GM18519 (cell line): Measurements from ENCODE around the gene TMEM158.

Experiments
- ATAC-seq: cut with Tn5 transposase; IDR thresholded peaks from one replicate; pipeline ENCODE4 v1.9.1; 2021; ENCODE audit warnings: mild to moderate bottlenecking, moderate library complexity; ENCODE audit not compliant: unreplicated experiment, low FRiP score

TMEM158 gene

DNA sequence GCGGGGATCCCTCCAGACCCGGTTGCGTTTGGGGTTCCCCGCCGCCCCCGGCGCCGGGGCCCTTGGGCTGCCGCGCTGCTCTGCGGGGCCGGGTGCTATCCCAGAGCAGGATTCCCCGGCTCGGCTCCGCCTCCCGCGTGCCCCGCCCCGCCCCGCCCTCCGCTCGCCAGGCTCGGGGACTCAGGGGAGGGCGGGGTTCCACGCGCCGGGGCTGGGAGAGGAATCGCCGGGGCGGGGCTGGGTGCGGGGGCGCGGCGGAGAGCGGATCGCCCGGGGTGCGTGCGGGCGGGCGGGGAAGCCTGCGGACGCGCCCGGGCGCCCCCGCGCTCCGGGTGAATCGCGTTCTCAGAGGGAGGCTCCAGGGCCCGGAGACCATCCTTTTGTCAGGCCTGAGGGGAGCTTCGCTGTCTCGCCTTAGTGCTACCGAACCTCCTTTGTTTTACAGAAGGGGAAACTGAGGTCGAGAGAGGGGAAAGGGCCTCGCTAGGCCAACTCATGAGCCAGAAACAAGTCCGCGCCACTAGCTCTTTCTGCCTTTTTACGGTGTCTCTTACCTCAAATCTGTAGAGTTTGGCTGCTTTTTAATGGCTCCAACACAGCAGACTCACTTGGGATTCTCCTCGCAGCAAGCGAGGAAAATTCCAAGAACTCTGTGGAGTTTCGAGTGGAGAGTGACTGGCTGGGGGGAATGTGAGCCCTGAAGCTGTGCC is at the start of gene TMEM158:
TMEM158 (minus strand) TSS at position 82 of the 710 bp plus-strand sequence. CDS start 260 bp downstream, outside the sequence.
- peak; percentile 40 for ATAC-seq

DNA sequence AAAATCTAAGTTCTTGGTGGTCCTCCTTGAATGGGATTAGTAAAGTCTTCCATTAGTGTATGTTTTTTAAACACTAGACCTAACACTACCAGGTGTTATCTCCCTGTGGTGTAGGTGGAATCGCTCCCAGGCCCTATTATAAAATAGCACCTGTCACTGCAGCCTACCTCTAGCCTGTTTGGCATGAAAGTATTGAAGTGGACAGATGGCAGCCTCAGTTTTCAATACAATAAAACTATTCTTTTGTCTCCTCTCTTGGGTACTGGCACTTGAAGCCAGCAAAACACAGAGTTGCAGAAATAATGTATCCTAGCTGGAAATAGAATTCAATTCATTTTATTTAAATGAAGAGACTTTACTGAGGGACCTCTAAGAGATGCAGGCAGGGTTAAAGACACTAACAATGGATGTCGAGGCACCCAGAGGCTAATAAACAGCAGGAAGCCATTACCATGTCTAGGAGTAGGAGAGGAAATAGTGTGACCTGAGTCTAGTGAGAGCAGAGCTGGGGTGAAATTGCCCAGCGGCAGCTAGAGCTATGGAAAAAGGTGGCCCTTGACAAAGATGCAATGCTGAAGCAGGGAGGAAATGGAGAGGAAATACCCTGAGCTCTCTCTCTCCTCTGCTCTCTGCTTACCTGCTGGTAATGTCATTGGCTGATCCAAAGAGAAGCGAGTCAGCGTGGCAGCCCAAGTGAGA is 49.1 kb upstream of the TMEM158 start:
- ATAC-seq: no peak

DNA sequence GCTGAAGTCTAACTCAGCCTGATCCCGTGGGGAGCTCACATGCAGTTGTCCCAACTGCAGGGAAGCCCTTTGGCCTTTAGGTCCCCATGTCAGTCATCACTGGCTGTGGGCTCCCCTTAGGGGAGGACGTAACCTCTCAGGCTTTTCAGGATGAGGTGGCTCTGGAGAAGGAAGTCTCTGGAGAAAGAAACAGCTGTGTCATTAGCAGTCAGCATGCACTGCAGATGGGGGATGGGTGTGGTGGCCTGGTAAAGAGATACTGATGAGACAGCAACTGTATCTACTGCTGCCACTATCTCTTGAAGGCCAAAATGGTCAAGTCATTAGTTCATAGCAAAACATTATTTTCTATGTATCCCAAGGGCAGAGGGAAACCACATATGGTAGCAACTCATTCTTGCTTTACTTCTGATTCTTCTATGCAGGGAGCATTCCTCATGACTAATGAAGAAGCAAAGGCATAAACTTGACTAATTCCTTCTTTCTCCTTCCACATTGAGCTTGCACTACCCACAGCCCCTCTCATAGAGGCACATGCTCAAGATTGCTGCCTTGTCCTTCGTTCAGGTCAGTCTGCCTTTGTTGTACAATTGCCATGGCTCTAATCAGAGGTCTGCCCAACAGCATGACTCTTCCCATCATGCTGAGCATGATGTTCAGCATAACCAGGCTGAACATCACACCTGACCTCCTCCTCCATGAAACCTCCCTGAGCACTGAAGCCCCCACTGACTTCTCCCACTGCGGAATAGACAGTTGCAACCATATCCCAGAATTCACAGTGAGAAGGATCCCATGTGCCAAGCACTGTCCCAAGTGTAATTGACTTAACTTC is 47.8 kb upstream of the TMEM158 start:
- no peak for ATAC-seq

DNA sequence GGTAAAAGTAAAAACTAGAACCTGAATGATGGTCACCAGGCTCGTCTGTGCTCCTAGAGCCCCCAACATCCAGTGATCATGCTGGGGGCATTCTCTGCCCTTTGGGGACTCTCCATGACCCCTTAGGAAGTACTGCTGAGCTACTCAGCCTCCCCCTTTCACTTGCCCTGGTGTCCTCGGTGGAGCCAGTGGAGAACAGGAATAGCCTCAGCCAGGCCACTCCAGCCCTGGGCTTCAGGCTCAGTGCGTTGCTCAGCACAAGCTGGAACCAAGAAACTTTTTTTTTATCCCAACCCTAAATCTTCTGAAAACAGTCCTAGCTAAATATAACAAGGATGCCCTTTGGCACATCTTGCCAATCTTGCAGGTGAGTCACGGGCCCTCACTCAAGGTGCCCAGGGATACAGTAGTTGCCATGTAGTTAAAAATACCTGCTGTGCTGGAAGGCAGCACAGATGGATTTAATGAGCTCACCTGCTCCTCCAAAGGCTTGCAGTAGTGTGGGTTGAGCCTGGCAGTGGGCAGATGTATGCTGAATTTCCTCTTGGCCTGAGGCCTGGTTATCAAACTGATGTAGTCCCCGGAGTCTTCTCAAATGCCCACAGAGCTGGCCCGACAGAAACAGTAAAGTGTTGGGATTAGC is 46.9 kb upstream of the TMEM158 start:
- no peak for ATAC-seq

DNA sequence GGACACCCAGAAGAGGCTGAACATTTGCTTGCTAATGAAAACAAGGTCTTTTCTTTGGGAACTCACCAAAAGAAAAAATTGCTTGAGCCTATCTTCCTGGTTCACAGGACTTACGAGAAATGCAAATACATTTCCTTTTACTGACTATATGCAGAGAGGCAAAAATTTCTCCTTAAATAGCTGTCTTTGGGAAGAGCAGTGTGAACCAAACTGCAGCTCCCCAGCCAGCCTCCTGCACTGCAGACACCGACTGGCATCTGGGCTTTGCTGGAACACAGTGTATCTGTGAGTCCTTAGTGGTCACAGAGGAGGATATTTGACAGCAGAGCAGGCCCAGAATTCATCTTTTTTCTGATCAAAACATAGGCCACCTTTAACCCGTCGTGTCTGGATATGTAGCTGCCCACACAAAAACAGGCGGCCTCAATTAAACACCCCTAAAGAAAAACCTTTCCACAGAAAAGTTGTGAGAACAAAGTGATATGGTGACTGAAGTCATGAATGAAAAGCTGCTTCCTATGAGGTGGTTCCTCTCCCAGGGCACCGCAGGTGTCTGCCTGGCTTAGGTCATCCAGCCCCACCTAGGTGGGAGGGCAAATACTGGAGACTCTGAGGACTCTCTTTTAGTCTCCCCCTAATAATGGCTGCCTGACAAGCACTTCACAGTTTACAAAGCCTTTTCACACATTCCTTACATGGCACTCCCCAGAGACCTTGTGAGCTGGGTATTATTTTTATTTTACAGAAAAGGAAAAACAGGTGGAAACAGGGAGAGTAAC is 46.1 kb upstream of the TMEM158 start:
- ATAC-seq: no peak

DNA sequence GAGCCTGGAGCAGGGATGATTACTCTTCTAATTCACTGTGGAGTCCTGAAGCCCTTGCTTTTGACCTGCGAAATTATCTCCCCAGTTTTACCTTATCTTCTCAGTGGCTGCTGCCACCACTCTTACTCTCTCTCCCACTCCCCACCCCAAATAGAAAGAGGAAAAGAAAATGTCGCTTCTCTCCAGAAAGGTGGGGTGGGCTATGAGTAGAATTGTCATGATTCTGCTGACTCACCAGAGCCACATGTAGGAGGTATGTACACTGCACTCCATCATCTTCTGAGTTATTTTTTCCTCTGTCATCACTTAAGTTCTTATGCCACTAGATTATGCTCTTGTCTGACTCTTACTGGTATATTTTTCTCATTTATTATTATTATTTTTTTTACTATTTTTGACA is 43.9 kb upstream of the TMEM158 start:
- ATAC-seq: no peak

DNA sequence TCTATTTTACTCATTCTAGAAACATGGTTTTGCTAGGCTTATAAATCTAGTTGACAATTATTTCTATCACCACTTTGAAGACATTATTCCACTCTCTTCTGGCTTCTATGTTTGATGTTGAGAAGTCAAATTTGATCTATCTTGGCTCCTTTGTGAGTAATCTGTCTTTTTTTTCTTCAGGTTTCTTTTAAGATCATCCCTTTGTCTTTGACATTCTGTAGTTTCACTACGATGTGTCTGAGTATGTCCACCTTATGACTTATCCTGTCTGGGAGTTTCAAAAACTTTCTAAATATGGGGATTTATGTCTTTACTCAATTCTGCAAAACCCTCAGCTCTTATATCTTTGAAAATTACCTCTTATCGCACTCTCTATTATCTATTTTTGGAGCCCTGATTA is 41.0 kb upstream of the TMEM158 start:
- no peak for ATAC-seq

DNA sequence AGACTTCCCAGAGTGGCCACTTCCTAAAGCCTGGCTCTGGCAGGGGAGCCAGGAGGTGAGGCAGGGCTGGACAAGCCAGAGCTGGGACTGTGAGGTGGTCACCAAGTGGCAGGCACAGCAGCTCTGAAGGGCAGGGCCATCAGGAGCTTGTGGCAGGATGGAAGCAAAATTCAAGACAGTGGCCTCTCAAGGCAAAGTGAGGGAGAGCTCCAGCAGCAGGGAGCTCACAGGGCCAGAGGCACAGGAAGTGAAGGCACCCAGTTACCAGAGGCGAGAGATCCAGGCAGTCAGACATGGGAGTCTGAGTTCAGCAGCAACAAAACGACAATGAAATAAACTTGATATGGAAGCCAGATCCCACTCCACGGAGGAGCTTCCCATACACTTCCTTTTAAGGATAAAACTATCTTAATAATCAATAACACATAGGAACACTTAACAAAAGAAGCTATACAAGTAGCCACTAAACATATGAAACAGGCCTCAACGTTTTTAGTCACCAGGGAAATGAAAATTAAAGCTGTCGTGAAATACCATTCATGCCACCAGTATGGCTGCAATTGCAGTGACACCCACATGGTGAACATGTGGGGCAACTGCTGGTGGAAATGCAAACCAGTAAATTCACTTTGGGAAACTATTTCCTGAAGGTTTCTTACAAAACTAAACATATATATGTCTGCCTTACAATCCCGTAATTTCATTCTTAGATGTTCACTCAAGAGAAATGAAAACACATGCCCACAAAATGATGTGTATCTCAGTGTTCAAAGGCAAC is 35.4 kb upstream of the TMEM158 start:
- no peak for ATAC-seq

DNA sequence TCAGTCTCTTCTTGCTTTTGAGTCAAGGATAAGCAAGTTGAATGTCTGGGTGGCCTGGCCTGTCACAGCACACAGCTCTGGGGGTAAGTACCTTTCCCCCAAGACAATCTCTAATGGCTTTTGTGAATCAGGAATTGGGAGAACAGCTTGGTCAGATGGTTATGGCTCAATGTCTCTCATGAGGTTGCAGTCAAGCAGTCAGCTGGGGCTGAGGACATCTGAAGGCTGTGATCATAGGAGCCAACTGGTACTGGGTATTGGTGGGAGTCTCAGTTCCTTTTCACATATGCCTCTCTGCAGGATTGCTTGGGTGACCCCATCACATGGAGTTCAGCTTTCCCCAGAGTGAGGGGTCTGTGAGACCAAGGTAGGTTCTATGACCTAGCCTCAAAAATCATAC is 33.0 kb upstream of the TMEM158 start:
- ATAC-seq: no peak

DNA sequence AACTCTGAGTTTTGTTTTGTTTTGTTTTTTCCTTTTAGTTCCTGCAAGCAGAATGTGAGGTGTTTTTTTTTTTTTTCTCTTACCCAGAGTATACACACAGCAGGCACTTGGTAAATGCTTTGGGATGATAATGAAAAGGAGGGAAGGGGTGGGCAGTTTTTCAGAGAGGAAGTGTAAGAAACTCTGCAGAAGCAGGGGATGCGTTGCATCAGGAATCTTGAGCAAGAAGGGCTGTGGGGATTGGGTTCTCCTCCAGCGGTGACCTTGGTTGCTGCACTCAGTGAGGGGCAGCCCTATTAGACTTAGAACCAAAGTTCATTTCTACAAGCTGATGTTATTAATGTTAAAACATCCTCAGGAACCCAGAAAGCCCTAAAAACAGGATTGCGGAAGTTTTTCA is 32.2 kb upstream of the TMEM158 start:
- ATAC-seq: no peak

DNA sequence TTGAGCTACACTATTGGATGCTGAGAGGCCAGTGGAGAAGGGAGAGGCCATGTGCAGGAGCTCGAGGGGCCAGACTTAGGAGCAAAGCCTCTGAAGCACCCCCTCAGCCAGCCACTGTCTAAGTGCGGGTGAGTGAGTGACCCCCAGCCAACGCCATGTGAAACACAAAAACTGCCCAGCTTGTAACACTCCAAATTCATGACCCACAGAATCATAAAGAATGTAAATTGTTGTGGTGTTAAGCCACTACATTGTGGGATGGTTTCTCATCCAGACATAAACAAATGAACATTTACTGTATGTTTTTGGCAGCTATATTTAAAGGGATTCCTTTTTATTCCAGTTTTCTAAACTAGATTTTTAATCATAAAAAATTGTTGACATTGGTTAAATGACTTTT is 27.2 kb upstream of the TMEM158 start:
- no peak for ATAC-seq

DNA sequence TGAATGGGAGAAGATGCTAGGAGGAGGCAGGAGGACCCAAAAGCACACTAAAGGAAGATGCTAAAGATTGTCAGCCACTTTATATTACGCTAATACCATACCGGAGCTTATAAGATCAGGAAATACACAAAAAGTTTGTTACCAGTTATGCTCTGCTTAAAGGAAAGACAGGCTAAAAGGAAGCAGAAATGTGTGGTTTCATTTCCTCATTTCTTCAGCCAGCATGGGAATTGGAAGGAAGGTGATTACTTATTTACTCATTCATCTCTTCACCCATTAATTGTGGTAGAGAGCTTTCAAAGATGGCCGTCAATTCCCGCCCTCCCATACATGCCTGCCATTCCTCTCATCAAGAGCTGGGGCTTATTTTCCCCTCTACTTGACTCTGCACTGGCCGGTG is 26.7 kb upstream of the TMEM158 start:
- ATAC-seq: no peak

DNA sequence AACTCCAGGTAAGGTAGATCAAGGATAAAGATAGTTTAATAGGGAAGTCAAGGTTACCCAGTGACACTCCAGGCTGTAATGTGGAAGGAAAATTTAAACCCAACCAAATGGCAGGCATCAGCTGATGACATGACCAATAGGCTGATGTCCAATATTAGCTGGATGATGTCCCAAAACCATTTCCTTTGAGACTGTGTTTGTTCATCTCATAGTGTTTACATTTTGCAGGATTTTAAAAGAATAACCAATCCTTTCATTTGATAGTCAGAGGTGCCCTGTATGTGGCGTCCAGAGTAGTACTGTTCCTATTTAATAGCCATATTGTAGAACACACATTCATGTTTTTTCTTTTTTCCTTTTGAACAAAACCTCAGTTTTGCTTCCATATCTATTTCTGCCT is 23.3 kb upstream of the TMEM158 start:
- no peak for ATAC-seq

DNA sequence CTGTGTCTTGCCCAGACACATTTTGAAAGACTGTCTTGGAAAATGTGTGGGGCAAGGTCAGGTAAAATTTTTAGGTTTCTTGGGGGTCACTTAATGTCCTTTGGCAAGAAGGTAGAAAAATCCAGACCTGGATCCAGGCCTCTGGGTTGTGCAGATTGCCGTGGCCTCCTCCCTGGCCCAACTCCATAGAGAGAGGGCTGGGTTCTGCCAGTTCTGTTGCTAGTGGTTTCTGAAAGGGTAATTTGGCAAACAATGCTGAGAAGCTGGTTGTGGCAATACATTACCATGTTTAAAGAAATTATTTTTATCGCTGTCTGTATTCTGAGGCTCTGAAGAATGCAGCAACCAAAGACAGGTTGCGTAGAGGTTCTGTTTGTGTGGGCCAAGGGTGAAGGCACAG is 20.2 kb upstream of the TMEM158 start:
- no peak for ATAC-seq

DNA sequence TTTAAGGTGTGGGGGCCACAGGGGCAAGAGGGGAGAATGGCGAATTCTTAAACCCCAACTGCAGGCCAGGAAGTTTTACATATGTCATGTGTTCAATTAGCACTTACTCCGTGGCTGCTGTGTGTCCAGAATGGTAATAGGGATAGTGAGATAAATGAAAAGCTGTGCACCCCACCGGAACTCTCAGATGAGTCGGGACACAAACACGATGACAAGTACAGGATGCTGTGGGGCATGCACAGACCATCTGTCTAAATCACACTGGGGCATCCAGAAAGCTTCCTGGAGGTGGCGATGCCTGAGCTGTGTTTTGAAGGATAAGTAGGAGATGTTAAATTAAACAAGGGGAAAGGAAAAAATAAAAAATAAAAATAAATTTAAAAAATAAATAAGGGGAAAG is 18.3 kb upstream of the TMEM158 start:
- ATAC-seq: no peak

DNA sequence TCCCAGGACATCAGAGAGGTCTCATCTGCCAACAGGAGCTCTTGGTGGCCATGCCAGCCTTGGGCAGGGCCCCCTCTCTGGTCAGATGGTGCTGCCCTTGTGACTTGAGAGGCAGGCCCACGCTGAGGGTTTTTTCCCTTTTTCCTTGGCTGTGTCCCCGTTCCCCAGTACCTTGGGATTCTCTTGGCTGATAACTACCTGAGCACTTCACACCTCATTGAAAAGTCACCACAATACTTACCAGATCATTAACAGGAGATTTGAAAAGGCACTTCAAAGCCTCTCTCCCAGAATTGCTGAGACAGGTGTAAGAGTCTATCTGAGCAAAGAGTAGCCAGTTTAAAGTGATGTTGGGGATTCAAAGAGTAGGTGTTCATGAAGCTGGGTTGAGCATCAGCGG is 15.1 kb upstream of the TMEM158 start:
- ATAC-seq: no peak

DNA sequence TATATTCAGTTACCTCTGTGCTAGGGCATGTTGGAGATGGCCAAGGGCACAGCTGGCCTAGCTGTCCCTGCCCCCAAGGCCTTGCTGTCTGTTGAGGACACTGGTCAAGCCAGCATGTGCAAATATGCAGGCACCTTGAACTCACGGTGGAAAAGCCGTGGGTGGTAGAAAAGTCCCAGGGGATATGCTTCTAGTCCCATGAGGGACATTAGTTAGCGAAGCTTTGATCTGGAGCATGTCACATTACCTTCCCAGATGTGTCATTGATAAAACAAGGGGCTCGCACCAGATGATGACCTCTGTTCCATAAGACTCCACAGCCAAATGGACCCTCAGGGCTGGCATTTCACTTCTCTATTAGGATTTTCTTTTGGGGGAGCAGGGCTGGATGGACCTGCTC is 14.2 kb upstream of the TMEM158 start:
- ATAC-seq: no peak

DNA sequence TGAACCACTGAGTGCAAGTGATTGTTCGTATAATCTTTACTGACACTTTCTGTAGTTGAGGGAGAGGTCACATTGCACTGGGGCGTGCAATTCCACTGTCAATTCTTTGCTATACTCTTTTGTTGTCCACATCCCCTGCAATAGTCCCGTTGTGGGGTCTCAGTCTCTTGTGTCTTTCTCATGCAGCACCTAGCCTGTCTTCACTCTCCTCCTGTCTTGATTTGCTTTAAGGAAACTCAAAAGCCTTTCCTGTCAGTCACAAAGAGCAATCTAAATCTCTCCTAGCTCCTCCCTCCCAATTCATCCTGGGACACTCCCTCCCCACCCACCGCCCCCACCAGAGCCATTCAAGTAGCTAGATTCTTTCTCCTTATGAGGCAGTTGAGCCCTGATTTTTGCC is 13.2 kb upstream of the TMEM158 start:
- ATAC-seq: no peak

DNA sequence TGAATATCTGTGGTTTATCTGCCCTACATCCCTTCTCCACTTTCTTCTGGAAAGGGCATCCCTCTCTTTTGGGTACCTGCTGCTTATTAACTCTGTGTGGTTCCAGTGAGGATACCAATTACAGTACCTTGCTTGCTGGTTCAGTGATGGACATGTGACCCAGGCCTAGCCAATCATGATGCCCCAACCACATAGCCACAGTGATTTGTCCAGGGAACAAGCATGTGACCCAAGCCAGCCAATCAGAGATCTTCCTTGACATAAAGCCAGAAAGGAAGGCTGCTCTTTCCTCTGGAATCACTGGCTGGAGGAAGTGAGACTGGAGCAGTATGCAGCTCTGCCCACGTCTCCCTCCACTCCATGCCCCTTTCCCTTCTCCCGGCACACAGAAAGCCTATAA is 10.9 kb upstream of the TMEM158 start:
- no peak for ATAC-seq
